HTR-8/SVneo (cell line): ENCODE results near the gene CDKAL1.
"Not testable (repeated sequence)": the region's sequence is repeated elsewhere in the genome, so short reads cannot be mapped to it uniquely, and the experiment has no call there.

ENCODE experiments used
- DNase-seq: peaks from one replicate; pipeline ENCODE4 v3.0.0; 2011; ENCODE audit warnings: low spot score, mixed read lengths; ENCODE audit not compliant: insufficient read length
- FAIRE-seq: peaks from 2 replicates; lab custom pipeline; 2011; peaks lifted over from hg19 to GRCh38; lab: Jason Lieb, UNC

The CDKAL1 gene

GRCh38 chr6:21024616-21025015, 490.4 kb downstream of the CDKAL1 start:
- no peak for FAIRE-seq
- no peak for DNase-seq

GRCh38 chr6:21026576-21027273, 492.5 kb downstream of the CDKAL1 start:
- peak; percentile 27 for DNase-seq
- FAIRE-seq, result no peak

DNA sequence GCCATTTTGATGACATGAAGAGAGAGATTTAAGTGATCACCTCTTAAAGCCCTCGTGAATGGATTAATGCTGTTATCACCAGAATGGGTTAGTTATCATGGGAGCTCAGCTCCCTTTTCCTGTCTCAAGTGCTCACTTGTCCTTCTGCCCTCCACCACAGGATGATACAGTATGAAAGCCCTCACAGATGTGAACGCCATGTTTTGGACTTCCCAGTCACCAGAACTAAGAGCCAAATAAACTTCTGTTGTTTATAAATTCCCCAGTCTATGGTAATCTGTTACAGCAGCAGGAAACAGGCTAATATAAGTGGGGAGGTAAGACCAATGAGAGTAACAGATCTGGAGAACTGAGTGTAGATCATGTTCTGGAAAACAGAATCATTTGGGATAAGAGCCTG, 493.2 kb downstream of the CDKAL1 start:
- DNase-seq, result no peak
- FAIRE-seq, result no peak

DNA sequence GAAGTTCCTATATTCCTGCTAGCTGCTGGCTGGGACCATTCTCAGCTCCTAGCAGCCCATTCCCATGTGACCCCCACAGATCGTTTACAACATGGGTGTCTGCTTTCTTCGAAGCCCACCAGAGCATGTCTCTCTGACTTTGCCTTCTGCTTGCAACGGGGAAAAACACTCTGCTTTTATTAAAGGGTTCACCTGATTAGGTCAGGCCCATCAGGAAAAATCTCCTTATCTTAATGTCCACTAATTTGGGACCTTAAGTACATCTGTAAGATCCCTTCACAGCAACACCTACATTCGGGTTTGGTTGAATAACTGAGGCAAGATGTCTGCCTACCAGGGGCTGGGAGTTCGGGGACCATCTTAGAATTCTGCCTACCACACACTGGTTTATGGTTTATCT, 496.9 kb downstream of the CDKAL1 start:
- no peak for DNase-seq
- FAIRE-seq, result no peak

- DNase-seq (no peak), FAIRE-seq (no peak)
These were observed 498.8 kb downstream of the CDKAL1 start for GRCh38 chr6:21033084-21033483.

DNA sequence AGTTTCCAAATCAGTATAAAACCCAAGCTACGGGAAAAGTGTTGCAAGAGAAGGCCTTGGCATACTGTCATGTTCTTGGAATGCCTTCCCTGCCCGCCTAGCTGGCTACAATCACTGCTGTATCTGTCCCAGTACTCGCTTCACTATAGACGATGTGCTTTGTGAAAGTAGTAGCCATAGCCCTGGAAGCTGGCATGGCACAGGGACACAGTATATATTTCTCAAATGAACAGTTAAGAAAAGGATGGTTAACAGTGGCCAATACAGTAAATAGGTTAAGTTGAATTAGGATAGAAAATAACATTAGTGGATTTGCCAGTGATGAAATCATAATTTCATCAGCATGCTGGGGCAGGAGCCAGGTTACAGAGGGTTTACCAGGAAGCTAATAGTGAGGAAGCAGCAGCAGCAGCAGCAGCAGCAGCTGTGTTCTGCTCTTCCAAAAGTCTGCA, 499.3 kb downstream of the CDKAL1 start:
- DNase-seq (no peak), FAIRE-seq (no peak)

DNA sequence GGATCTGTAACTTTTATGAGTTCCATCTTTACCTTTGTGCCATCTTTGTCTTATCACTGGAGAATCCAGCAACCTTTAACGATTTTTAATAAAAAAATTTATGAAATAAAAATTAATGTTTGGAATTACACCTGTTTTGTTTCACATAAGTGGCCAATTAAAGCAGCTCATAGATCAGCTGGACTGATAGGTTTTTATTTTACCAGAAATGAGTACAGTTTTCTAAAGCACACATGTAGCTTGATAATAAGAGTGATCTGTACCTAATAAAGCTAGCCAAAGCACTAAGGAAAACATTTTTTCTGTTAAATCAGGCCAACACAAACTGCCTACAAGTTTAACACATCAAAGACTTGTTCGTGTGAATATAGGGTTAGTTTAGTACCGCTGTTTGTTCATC, 500.1 kb downstream of the CDKAL1 start:
- DNase-seq (no peak), FAIRE-seq (no peak)

DNA sequence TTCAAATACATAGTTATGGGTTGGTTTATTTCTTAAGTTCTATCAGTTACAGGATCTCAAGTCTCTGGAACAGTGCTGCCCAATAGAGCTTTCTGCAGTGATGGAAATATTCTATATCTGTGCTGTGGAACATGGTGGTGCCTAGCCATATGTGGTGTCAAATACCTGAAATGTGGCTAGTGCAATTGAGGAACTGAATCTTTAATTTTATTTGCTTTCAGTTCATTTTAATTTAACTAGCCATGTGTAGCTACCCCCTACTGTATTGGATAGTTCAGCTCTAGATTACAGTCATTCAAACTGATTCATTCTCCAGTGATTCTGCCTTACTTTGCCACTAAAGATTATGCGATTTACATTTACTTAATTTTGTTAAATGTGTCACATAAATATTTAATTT, 503.2 kb downstream of the CDKAL1 start:
- DNase-seq (no peak), FAIRE-seq (no peak)

- no peak for DNase-seq
- FAIRE-seq, result no peak
These were observed 505.7 kb downstream of the CDKAL1 start for GRCh38 chr6:21039926-21040325.

DNA sequence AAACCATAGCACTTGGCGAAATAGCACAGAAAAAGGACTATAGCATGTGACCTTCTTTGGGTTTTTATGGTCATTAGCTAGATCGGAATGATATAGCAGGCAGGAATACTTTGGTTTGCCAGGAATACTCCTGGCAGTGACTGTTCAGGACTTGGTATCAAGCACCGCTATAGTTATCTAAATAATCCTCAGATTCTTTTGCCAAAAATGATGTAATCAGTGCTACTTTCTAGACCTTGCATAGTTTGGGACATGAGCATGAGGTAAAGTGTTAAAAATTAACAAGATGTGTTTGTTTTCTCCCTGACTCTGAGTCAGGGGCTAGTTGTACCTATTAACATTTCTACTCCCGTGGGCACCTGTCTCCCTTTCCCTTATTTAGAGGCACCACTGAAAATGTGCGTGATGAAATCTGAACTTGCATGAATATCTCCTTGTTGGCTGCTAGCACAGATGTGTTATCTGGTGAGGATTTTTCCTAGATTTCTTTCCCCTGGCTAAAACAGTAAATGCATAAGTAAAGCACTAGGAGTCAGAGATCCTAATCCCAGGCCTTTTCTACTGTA, 511.0 kb downstream of the CDKAL1 start:
- DNase-seq, result no peak
- FAIRE-seq, result no peak

DNA sequence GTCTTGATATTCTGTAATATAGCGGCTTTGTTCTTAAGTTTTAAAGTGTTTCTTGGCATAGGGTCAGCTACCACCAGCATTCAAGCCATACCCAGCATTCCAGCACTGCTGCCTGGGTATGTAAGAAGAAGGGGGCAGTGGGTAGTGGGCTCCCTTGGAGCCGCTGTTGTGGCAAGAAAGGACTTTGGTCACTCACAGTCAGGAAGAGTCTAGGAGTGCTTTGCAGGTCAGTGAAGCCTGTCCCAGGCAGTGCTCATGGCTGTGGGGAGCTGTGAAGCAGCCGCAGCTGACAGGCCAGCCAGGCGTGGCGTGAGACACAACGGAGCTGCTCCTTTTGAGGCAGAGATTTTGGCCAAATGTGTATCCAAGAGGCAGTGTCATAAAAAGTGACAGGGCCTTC, 512.0 kb downstream of the CDKAL1 start:
- FAIRE-seq (no peak), DNase-seq (no peak)

- DNase-seq (no peak), FAIRE-seq (no peak)
These were observed 513.8 kb downstream of the CDKAL1 start for GRCh38 chr6:21048047-21048446.

GRCh38 chr6:21049148-21049547, 514.9 kb downstream of the CDKAL1 start:
- FAIRE-seq (no peak), DNase-seq (no peak)

- no peak for FAIRE-seq
- no peak for DNase-seq
These were observed 515.3 kb downstream of the CDKAL1 start for GRCh38 chr6:21049572-21049971.

DNA sequence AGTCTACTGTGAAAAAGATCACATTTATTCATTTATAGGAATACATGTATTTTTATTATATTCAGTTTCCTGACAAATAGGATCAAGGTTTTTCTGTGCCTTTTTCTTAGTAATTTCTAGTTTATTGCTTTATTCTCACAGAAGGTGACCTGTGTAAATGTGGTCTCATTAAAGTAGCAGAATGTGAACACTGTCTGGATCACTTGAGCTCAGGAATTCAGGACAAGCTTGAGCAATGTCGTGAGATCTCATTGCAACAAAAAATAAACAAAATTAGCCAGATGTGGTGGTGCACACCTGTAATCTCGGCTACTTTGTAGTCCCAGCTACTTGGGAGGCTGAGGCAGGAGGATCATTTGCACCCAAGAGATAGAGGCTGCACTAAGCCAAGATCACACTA, 516.7 kb downstream of the CDKAL1 start:
- FAIRE-seq, result no peak
- DNase-seq, result no peak

DNA sequence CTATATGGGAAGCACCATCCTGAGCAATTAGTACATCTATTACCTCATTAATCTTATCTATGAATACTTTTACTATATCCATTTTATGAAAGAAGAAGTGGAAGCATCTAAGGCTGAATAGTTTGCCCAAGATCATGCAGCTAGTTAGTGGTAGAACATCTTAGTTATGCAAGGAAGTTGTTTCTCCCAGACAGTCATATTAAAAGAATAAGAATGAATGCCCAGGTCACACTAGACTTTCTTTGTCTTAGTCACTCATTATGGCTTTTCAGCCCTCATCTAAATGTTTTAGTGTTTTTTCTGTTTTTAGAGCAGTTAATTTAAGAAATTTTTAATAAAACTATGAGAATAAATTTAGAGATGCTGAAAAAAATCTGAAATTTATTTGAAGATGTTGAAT, 517.5 kb downstream of the CDKAL1 start:
- FAIRE-seq (no peak), DNase-seq (no peak)

DNA sequence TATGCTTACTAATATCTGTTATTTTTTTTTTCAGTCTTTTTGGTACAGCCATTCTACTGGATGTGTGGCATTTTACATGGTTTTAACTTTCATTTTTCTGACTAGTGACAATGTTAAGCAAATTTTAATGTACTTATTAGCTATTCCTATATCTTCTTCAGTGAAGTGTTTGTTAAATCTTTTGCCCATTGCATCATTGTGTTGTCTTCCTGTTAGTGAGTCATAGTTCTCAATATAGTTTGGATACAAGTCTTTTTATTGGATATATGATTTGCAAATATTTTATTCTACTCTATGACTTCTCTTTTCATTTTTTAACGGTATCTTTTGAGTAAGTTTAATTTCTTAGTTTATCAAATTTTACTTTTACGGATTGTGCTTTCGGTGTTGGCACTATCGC, 519.4 kb downstream of the CDKAL1 start:
- no peak for FAIRE-seq

DNA sequence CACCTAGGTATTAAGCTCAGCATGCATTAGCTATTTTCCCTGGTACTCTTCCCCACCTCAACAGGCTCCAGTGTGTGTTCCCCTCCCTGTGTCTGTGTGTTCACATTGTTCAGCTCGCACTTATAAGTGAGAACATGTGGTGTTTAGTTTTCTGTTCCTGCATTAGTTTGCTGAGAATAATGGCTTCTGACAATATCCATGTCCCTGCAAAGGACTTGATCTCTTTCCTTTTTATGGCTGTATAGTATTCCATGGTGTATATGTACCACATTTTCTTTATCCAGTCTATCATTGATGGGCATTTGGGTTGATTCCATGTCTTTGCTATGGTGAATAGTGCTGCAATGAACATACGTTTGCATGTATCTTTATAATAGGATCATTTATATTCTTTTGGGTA, 521.2 kb downstream of the CDKAL1 start:
- not testable (repeated sequence) for DNase-seq, FAIRE-seq

More for the DNA sequence above, 519.4 kb downstream of the CDKAL1 start:
- no peak for DNase-seq

- FAIRE-seq (no peak), DNase-seq (no peak)
These were observed 527.6 kb downstream of the CDKAL1 start for GRCh38 chr6:21061892-21062291.

GRCh38 chr6:21064756-21065340, 530.6 kb downstream of the CDKAL1 start:
- FAIRE-seq (no peak), DNase-seq (no peak)

GRCh38 chr6:21067521-21067920, 533.3 kb downstream of the CDKAL1 start:
- DNase-seq (no peak), FAIRE-seq (no peak)

- DNase-seq (no peak), FAIRE-seq (no peak)
These were observed 536.4 kb downstream of the CDKAL1 start for GRCh38 chr6:21070620-21071019.
